H1 (cell line): ENCODE data around the gene UBE3A.

Source experiments
- CTCF ChIP-seq, 3 experiments: IDR thresholded peaks; 1 replicate in 2 of 3; 2 replicates in 1 of 3; pipeline versions ENCODE4 v1.5.1 to v1.6.1; 2011; ENCODE audit warnings: low read length in 3 of 3, mild to moderate bottlenecking in 3 of 3, inconsistent platforms in 2 of 3, low read depth in 1 of 3, moderate library complexity in 1 of 3; ENCODE audit not compliant: insufficient read depth in 1 of 3; ENCODE audit errors: control extremely low read depth in 1 of 3
- EGR1 ChIP-seq: IDR thresholded peaks from 2 replicates; pipeline ENCODE4 v1.6.1; 2011; ENCODE audit warnings: low read depth, low read length, borderline replicate concordance
- EP300 ChIP-seq, 2 experiments: IDR thresholded peaks; 1 replicate in 1 of 2; 2 replicates in 1 of 2; pipeline ENCODE4 v1.6.1; 2011 to 2012; ENCODE audit warnings: low read depth in 2 of 2, low read length in 2 of 2, mild to moderate bottlenecking in 2 of 2, borderline replicate concordance in 1 of 2, inconsistent platforms in 1 of 2, moderate library complexity in 1 of 2
- EZH2 ChIP-seq: fragments of 200-600 bp; sonication (generic); IDR thresholded peaks from 2 replicates; pipeline ENCODE4 v1.7.1; 2012; ENCODE audit warnings: low read depth, mild to moderate bottlenecking, moderate library complexity, low read length, inconsistent platforms; ENCODE audit not compliant: severe bottlenecking
- FOSL1 ChIP-seq: IDR thresholded peaks from 2 replicates; pipeline ENCODE4 v1.6.1; 2011; ENCODE audit warnings: mild to moderate bottlenecking, low read depth, low read length, moderate library complexity; ENCODE audit not compliant: insufficient read depth
- GABPA ChIP-seq: IDR thresholded peaks from 2 replicates; pipeline ENCODE4 v1.6.1; 2011; ENCODE audit warnings: mild to moderate bottlenecking, low read length, moderate library complexity, borderline replicate concordance; ENCODE audit not compliant: insufficient read depth
- JUN ChIP-seq: IDR thresholded peaks from 2 replicates; pipeline ENCODE4 v1.6.1; 2011; ENCODE audit warnings: low read depth, mild to moderate bottlenecking, improper control_type of control experiment, low read length
- MAX ChIP-seq: IDR thresholded peaks from 2 replicates; pipeline ENCODE4 v1.6.1; 2012; ENCODE audit warnings: inconsistent platforms
- POLR2AphosphoS5 ChIP-seq: IDR thresholded peaks from 2 replicates; pipeline ENCODE4 v1.6.1; 2011; ENCODE audit warnings: low read depth, low read length
- RAD21 ChIP-seq, 2 experiments: IDR thresholded peaks in 1 of 2; conservative IDR thresholded peaks in 1 of 2; 2 replicates each; pipeline ENCODE4 v1.6.1; 2011; ENCODE audit warnings: low read depth in 2 of 2, low read length in 2 of 2, improper control_type of control experiment in 1 of 2, inconsistent platforms in 1 of 2, mild to moderate bottlenecking in 1 of 2, moderate library complexity in 1 of 2
- RFX5 ChIP-seq: IDR thresholded peaks from 2 replicates; pipeline ENCODE4 v1.6.1; 2011; ENCODE audit warnings: low read depth, low read length, improper control_type of control experiment, borderline replicate concordance
- TAF1 ChIP-seq: IDR thresholded peaks from 2 replicates; pipeline ENCODE4 v1.6.1; 2011; ENCODE audit warnings: mild to moderate bottlenecking, low read depth, low read length
- YY1 ChIP-seq: IDR thresholded peaks from 2 replicates; pipeline ENCODE4 v1.6.1; 2011; ENCODE audit warnings: low read depth, mild to moderate bottlenecking, low read length
- ZNF274 ChIP-seq: IDR thresholded peaks from 2 replicates; pipeline ENCODE4 v1.7.0; 2012; ENCODE audit warnings: low read length, borderline replicate concordance; ENCODE audit errors: extremely low read depth

- TF ChIP-seq CTCF (IDR thresholded peaks at IDR 0.05; ENCODE audit: control extremely low read depth in 1 of 3, insufficient read depth in 1 of 3, low read depth in 1 of 3, low read length in 3 of 3) (no peak), POLR2AphosphoS5 (no peak), ZNF274 (no peak), RFX5 (no peak), GABPA (no peak), JUN (no peak), TAF1 (no peak), RAD21 (IDR thresholded peaks at IDR 0.05 in 1 of 2, conservative IDR thresholded peaks at IDR 0.05 in 1 of 2; ENCODE audit: low read depth in 2 of 2, low read length in 2 of 2) (no peak), EZH2 (no peak), YY1 (no peak), MAX (no peak), FOSL1 (no peak), EP300 (IDR thresholded peaks at IDR 0.05; ENCODE audit: borderline replicate concordance in 1 of 2, low read depth in 2 of 2, low read length in 2 of 2) (no peak), EGR1 (no peak)
Measured at GRCh38 chr15:25417604-25418003, 21.2 kb downstream of the UBE3A start.
